Suprapubic skin (tissue), 4 donors: ENCODE data around the gene USP53. TPM values are rescaled to one million over a fixed set of nuclear protein-coding genes. Genes with fewer than 3 reads are reported as not detected.
A peak's percentile ranks its signal among the peaks of the same experiment; 100 is the strongest.

Source experiments
- DNase-seq, 2 donors: peaks; one replicate each; pipeline ENCODE4 v3.0.0-alpha.2; 2019; ENCODE audit warnings: low spot score in 2 of 2
- H3K27ac ChIP-seq: fragments of 200-600 bp; sonication (generic); one replicate; pipeline ENCODE4 v1.5.1; 2019
- H3K27me3 ChIP-seq: fragments of 200-600 bp; sonication (generic); one replicate; pipeline ENCODE4 v1.5.1; 2019
- H3K36me3 ChIP-seq: fragments of 200-600 bp; sonication (generic); one replicate; pipeline ENCODE4 v1.5.1; 2019
- H3K4me1 ChIP-seq: fragments of 200-600 bp; sonication (generic); one replicate; pipeline ENCODE4 v1.5.1; 2019
- H3K4me3 ChIP-seq: fragments of 200-600 bp; sonication (generic); one replicate; pipeline ENCODE4 v1.5.1; 2019; ENCODE audit warnings: mild to moderate bottlenecking
- H3K9me3 ChIP-seq: fragments of 200-600 bp; sonication (generic); one replicate; pipeline ENCODE4 v1.5.1; 2019
- CTCF ChIP-seq, 2 donors: fragments of 200-600 bp in 1 of 2; fragments of 450-650 bp in 1 of 2; sonication (generic) in 1 of 2; IDR thresholded peaks; one replicate each; pipeline ENCODE4 v1.5.1; 2016 to 2019; ENCODE audit warnings: antibody characterized with exemption in 2 of 2, mild to moderate bottlenecking in 1 of 2, moderate library complexity in 1 of 2
- EP300 ChIP-seq: sonication (generic); formaldehyde crosslinking; IDR thresholded peaks from one replicate; pipeline ENCODE4 v1.6.1; 2017; ENCODE audit warnings: antibody characterized with exemption
- POLR2A ChIP-seq, 2 donors: fragments of 450-650 bp; IDR thresholded peaks; one replicate each; pipeline ENCODE4 v1.6.1; 2017; ENCODE audit warnings: antibody characterized with exemption in 2 of 2, mild to moderate bottlenecking in 2 of 2, moderate library complexity in 2 of 2
- POLR2AphosphoS5 ChIP-seq, 3 donors: sonication (generic); formaldehyde crosslinking; IDR thresholded peaks; one replicate each; pipeline ENCODE4 v1.6.1; 2017; ENCODE audit warnings: antibody characterized with exemption in 3 of 3
- WGBS: methylation state at CpG from one replicate; pipeline ENCODE4 v1.1.5; 2018; 5-methylcytosine and 5-hydroxymethylcytosine counted together
- total RNA-seq, 4 donors: library from RNA; depleted of rRNA; stranded (reverse); fragments of >200 nt; gene quantifications; one replicate each; pipeline ENCODE4 v1.1.0, GENCODE V29; 2016

The USP53 gene
- total RNA-seq, 4 donors from 2014 or later: 21.1 to 57.3 (median 37.8) TPM

GRCh38 chr4:119281393-119281792 lies 68.9 kb downstream of the USP53 start:
- TF ChIP-seq EP300 (no peak), POLR2A (IDR thresholded peaks at IDR 0.05) (no peak), POLR2AphosphoS5 (IDR thresholded peaks at IDR 0.05) (no peak), CTCF (IDR thresholded peaks at IDR 0.05) (no peak)
- Histone ChIP-seq H3K27me3 (no peaks in the 10 kb centered on the region), H3K4me1 (peaks cover 21% of the 10 kb centered on the region), H3K4me3 (no peak overlapping the region), H3K36me3 (peaks cover 9% of the 10 kb centered on the region), H3K27ac (no peak overlapping the region), H3K9me3 (no peaks in the 10 kb centered on the region)
- 59% methylated on average over 2 of the region's 2 CpGs for WGBS
- DNase-seq: no peak

- Histone ChIP-seq H3K4me3 (no peak overlapping the region), H3K27ac (no peak overlapping the region), H3K27me3 (no peaks in the 10 kb centered on the region), H3K4me1 (peaks cover 23% of the 10 kb centered on the region), H3K9me3 (no peaks in the 10 kb centered on the region), H3K36me3 (peaks cover 6% of the 10 kb centered on the region)
- WGBS: 16% methylated on average over 4 of the region's 4 CpGs
- no peak for DNase-seq
- no peak for TF ChIP-seq EP300
- TF ChIP-seq POLR2AphosphoS5 (IDR thresholded peaks at IDR 0.05): no peak
- TF ChIP-seq POLR2A (IDR thresholded peaks at IDR 0.05): no peak
- TF ChIP-seq CTCF (IDR thresholded peaks at IDR 0.05): peak in 1 of 2 donors; percentile 1
Observed at GRCh38 chr4:119284876-119285780, 72.6 kb downstream of the USP53 start.

GRCh38 chr4:119286377-119287002 lies 74.0 kb downstream of the USP53 start:
- TF ChIP-seq POLR2AphosphoS5 (IDR thresholded peaks at IDR 0.05): no peak
- peak; percentile 34 to 46 for TF ChIP-seq CTCF (IDR thresholded peaks at IDR 0.05)
- no peak for DNase-seq
- H3K4me1 ChIP-seq: peaks cover 23% of the 10 kb centered on the region
- no peak overlapping the region for H3K4me3 ChIP-seq
- no peaks in the 10 kb centered on the region for H3K27me3 ChIP-seq
- H3K36me3 ChIP-seq: no peaks in the 10 kb centered on the region
- H3K9me3 ChIP-seq: no peaks in the 10 kb centered on the region
- no peak overlapping the region for H3K27ac ChIP-seq
- 17% methylated on average over 3 of the region's 3 CpGs for WGBS

- DNase-seq: no peak
- TF ChIP-seq POLR2AphosphoS5 (IDR thresholded peaks at IDR 0.05) (no peak), CTCF (IDR thresholded peaks at IDR 0.05) (no peak), POLR2A (IDR thresholded peaks at IDR 0.05) (no peak), EP300 (no peak)
- no peaks in the 10 kb centered on the region for H3K27me3 ChIP-seq
- H3K4me1 ChIP-seq: peaks cover 20% of the 10 kb centered on the region
- 96% methylated on average over 5 of the region's 5 CpGs for WGBS
- H3K36me3 ChIP-seq: peaks cover 24% of the 10 kb centered on the region
- no peak overlapping the region for H3K4me3 ChIP-seq
- no peak overlapping the region for H3K27ac ChIP-seq
- H3K9me3 ChIP-seq: no peaks in the 10 kb centered on the region
Observed at GRCh38 chr4:119289313-119289712, 76.8 kb downstream of the USP53 start.

GRCh38 chr4:119290598-119290997 lies 78.1 kb downstream of the USP53 start:
- no peak overlapping the region for H3K27ac ChIP-seq
- H3K27me3 ChIP-seq: no peaks in the 10 kb centered on the region
- whole genome bisulfite sequencing: 90% methylated on average over 1 of the region's 1 CpG
- peaks cover 10% of the 10 kb centered on the region for H3K4me1 ChIP-seq
- no peak for TF ChIP-seq CTCF (IDR thresholded peaks at IDR 0.05)
- TF ChIP-seq EP300: no peak
- TF ChIP-seq POLR2AphosphoS5 (IDR thresholded peaks at IDR 0.05): no peak
- TF ChIP-seq POLR2A (IDR thresholded peaks at IDR 0.05): no peak
- H3K4me3 ChIP-seq: no peak overlapping the region
- H3K36me3 ChIP-seq: peaks cover 24% of the 10 kb centered on the region
- DNase-seq: no peak
- no peaks in the 10 kb centered on the region for H3K9me3 ChIP-seq
